ENCODE results near the gene NFX1.

Gene NFX1

DNA sequence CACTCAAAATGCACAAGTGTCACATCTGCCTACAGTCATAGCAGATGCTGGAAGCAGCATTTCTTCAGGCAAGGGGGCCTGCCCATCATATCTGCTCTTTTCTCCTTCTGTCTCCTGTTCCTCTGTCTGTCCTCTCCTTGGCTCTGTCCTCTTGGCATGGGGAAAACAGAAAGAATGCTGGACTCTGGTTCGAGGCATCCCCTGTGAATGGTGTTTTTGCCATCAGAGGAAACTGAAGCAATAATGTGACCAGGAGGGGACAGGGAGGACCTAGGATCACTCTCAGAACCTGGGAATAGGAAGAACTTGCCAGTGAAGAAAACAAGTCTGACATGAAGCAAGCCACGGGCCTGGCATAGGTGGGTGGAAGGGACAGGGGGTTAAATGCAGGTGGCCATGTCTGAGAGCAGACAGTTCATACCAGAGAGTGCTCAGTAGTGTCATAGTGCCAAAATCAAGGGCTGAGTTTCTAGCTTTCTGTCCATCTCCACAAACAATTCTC is 76.7 kb downstream of the NFX1 start:
- Histone ChIP-seq H3K18ac (ENCODE audit: low read length) (no peak overlapping the region), H2AK5ac (ENCODE audit: low read length) (no peak overlapping the region), H3K9ac (ENCODE audit: low read length) (no peak overlapping the region), H3K36me3 (ENCODE audit: control insufficient read depth, insufficient read depth, low read length) (peaks cover 3% of the 10 kb centered on the region), H3K4me3 (ENCODE audit: low read length) (no peak overlapping the region), H3K79me1 (ENCODE audit: low read length) (no peaks in the 10 kb centered on the region), H3K27ac (ENCODE audit: low read depth, low read length) (no peak overlapping the region), H3K79me2 (ENCODE audit: control insufficient read depth, insufficient read depth, low read length) (no peaks in the 10 kb centered on the region), H3K4ac (ENCODE audit: low read depth, low read length) (no peak overlapping the region), H3K23ac (ENCODE audit: low read length) (no peak overlapping the region), H3K27me3 (ENCODE audit: insufficient read depth, low read length, poor library complexity) (no peaks in the 10 kb centered on the region), H4K8ac (ENCODE audit: low read depth, low read length) (no peak overlapping the region), H3K4me1 (ENCODE audit: control insufficient read depth, low read depth, low read length) (no peaks in the 10 kb centered on the region), H2BK15ac (replicated peaks; ENCODE audit: low read depth) (no peak overlapping the region), H2BK120ac (ENCODE audit: low read depth, low read length) (no peak overlapping the region), H3K56ac (ENCODE audit: low read length) (no peak overlapping the region), H4K5ac (ENCODE audit: low read length) (no peak overlapping the region), H2BK5ac (ENCODE audit: low read length) (no peak overlapping the region), H3K4me2 (ENCODE audit: low read length) (no peak overlapping the region)
- WGBS (ENCODE audit: extremely low coverage, insufficient coverage, low lambda C conversion rate), result no CpG with 5 or more reads among the region's 2 CpGs
- no peak for DNase-seq

DNA sequence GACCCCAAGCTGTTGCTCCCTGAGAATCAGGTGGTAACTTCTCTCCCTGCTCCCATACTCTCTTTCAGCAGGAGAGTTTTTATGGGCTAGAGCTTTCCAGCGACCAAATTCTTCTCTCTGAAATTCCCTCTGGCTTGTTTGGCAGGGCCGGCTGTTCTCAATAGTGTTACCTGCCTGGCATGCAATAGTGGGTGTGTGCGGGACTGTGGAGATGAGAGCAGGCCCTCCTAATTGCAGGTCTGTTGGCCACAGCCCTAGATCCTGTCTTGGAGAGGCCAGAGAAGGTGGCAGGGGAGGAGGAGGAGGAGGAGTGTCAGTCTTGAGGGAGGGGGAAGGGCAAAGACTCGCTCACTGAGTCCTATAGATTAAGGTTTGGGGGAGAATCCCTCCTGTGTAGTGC is 82.6 kb downstream of the NFX1 start:
- H2BK5ac ChIP-seq (ENCODE audit: low read length), result no peak overlapping the region
- H3K56ac ChIP-seq (ENCODE audit: low read length), result no peak overlapping the region
- no peak overlapping the region for H4K8ac ChIP-seq (ENCODE audit: low read depth, low read length)
- H3K79me2 ChIP-seq (ENCODE audit: control insufficient read depth, insufficient read depth, low read length), result no peaks in the 10 kb centered on the region
- WGBS (ENCODE audit: extremely low coverage, insufficient coverage, low lambda C conversion rate), result no CpG with 5 or more reads among the region's 4 CpGs
- H3K4me2 ChIP-seq (ENCODE audit: low read length), result no peak overlapping the region
- no peaks in the 10 kb centered on the region for H3K4me1 ChIP-seq (ENCODE audit: control insufficient read depth, low read depth, low read length)
- H3K4me3 ChIP-seq (ENCODE audit: low read length), result no peak overlapping the region
- H3K9ac ChIP-seq (ENCODE audit: low read length), result no peak overlapping the region
- no peak overlapping the region for H2AK5ac ChIP-seq (ENCODE audit: low read length)
- H4K5ac ChIP-seq (ENCODE audit: low read length), result no peak overlapping the region
- no peak for DNase-seq
- no peak overlapping the region for H3K27ac ChIP-seq (ENCODE audit: low read depth, low read length)
- no peak overlapping the region for H3K4ac ChIP-seq (ENCODE audit: low read depth, low read length)
- no peaks in the 10 kb centered on the region for H3K36me3 ChIP-seq (ENCODE audit: control insufficient read depth, insufficient read depth, low read length)
- no peak overlapping the region for H2BK15ac ChIP-seq (replicated peaks; ENCODE audit: low read depth)
- H3K79me1 ChIP-seq (ENCODE audit: low read length), result no peaks in the 10 kb centered on the region
- no peak overlapping the region for H3K23ac ChIP-seq (ENCODE audit: low read length)
- no peak overlapping the region for H3K18ac ChIP-seq (ENCODE audit: low read length)
- no peaks in the 10 kb centered on the region for H3K27me3 ChIP-seq (ENCODE audit: insufficient read depth, low read length, poor library complexity)
- no peak overlapping the region for H2BK120ac ChIP-seq (ENCODE audit: low read depth, low read length)

DNA sequence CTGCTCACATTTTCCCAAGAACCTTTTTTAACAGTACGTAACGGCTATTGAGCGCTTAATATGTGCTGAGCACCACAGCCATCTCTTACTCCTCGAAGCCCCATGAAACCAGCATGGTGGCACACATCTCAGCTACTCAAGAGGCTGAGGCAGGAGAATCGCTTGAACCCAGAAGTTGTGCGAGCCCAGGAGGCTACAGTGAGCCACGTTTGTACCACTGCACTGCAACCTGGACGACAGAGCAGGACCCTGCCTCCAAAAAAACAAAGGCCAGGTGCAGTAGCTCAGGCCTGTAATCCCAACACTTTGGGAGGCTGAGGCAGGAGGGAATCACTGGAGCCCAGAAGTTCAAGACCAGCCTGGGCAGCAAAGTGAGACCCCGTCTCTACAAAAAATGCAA is 83.9 kb downstream of the NFX1 start:
- WGBS (ENCODE audit: extremely low coverage, insufficient coverage, low lambda C conversion rate), result no CpG with 5 or more reads among the region's 9 CpGs

DNA sequence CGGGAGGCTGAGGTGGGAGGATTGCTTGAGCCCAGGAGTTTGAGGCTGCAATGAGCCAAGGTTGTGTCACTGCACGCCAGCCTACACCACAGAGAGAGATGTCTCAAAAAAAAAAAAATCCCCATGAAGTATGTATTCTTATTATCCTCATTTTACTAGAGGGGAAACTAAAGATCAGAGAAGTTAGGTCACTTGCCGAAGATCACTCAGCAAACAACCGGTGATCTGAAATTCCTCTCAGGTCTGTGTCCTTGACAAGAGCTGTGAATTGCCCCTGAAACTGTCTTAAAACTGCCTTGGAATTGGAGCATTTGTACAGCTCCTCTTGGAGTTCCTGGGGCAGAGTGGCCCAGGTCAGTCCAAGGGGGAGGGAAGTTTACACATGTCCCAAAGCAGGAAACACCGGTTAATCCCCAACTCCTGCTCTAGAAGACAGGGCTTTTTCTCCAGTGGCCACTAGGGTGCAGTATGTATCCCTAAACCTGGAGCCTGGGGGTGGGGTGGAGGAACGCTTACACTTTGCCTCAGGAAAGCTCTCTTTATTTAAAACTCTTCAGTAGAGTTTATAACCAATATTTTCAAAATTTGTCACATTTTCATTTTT is 84.4 kb downstream of the NFX1 start:
- H3K27ac ChIP-seq (ENCODE audit: low read depth, low read length), result no peak overlapping the region
- no peaks in the 10 kb centered on the region for H3K27me3 ChIP-seq (ENCODE audit: insufficient read depth, low read length, poor library complexity)
- no peak overlapping the region for H3K4me2 ChIP-seq (ENCODE audit: low read length)
- H3K79me2 ChIP-seq (ENCODE audit: control insufficient read depth, insufficient read depth, low read length), result no peaks in the 10 kb centered on the region
- no peaks in the 10 kb centered on the region for H3K4me1 ChIP-seq (ENCODE audit: control insufficient read depth, low read depth, low read length)
- H2BK15ac ChIP-seq (replicated peaks; ENCODE audit: low read depth), result no peak overlapping the region
- H3K4me3 ChIP-seq (ENCODE audit: low read length), result no peak overlapping the region
- no peaks in the 10 kb centered on the region for H3K79me1 ChIP-seq (ENCODE audit: low read length)
- H3K56ac ChIP-seq (ENCODE audit: low read length), result no peak overlapping the region
- H2AK5ac ChIP-seq (ENCODE audit: low read length), result no peak overlapping the region
- no peaks in the 10 kb centered on the region for H3K36me3 ChIP-seq (ENCODE audit: control insufficient read depth, insufficient read depth, low read length)
- H3K23ac ChIP-seq (ENCODE audit: low read length), result no peak overlapping the region
- peak overlapping the region; percentile 9 for H3K9ac ChIP-seq (ENCODE audit: low read length)
- no CpG with 5 or more reads among the region's 6 CpGs for WGBS (ENCODE audit: extremely low coverage, insufficient coverage, low lambda C conversion rate)
- H2BK120ac ChIP-seq (ENCODE audit: low read depth, low read length), result no peak overlapping the region
- peak; percentile 93 for DNase-seq
- no peak overlapping the region for H2BK5ac ChIP-seq (ENCODE audit: low read length)
- no peak overlapping the region for H4K8ac ChIP-seq (ENCODE audit: low read depth, low read length)
- no peak overlapping the region for H3K4ac ChIP-seq (ENCODE audit: low read depth, low read length)
- no peak overlapping the region for H4K5ac ChIP-seq (ENCODE audit: low read length)
- no peak overlapping the region for H3K18ac ChIP-seq (ENCODE audit: low read length)

More for the DNA sequence above, 83.9 kb downstream of the NFX1 start:
- no peak overlapping the region for H3K56ac ChIP-seq (ENCODE audit: low read length)
- no peak overlapping the region for H3K18ac ChIP-seq (ENCODE audit: low read length)
- H3K4me3 ChIP-seq (ENCODE audit: low read length), result no peak overlapping the region
- no peak overlapping the region for H4K8ac ChIP-seq (ENCODE audit: low read depth, low read length)
- H3K79me1 ChIP-seq (ENCODE audit: low read length), result no peaks in the 10 kb centered on the region
- no peaks in the 10 kb centered on the region for H3K4me1 ChIP-seq (ENCODE audit: control insufficient read depth, low read depth, low read length)
- H3K23ac ChIP-seq (ENCODE audit: low read length), result no peak overlapping the region
- DNase-seq, result no peak
- no peaks in the 10 kb centered on the region for H3K27me3 ChIP-seq (ENCODE audit: insufficient read depth, low read length, poor library complexity)
- H4K5ac ChIP-seq (ENCODE audit: low read length), result no peak overlapping the region
- H2AK5ac ChIP-seq (ENCODE audit: low read length), result no peak overlapping the region
- no peak overlapping the region for H3K4ac ChIP-seq (ENCODE audit: low read depth, low read length)
- H2BK15ac ChIP-seq (replicated peaks; ENCODE audit: low read depth), result no peak overlapping the region
- no peak overlapping the region for H2BK120ac ChIP-seq (ENCODE audit: low read depth, low read length)
- no peak overlapping the region for H3K4me2 ChIP-seq (ENCODE audit: low read length)
- no peaks in the 10 kb centered on the region for H3K36me3 ChIP-seq (ENCODE audit: control insufficient read depth, insufficient read depth, low read length)
- no peaks in the 10 kb centered on the region for H3K79me2 ChIP-seq (ENCODE audit: control insufficient read depth, insufficient read depth, low read length)
- H2BK5ac ChIP-seq (ENCODE audit: low read length), result no peak overlapping the region
- H3K9ac ChIP-seq (ENCODE audit: low read length), result no peak overlapping the region
- H3K27ac ChIP-seq (ENCODE audit: low read depth, low read length), result no peak overlapping the region

DNA sequence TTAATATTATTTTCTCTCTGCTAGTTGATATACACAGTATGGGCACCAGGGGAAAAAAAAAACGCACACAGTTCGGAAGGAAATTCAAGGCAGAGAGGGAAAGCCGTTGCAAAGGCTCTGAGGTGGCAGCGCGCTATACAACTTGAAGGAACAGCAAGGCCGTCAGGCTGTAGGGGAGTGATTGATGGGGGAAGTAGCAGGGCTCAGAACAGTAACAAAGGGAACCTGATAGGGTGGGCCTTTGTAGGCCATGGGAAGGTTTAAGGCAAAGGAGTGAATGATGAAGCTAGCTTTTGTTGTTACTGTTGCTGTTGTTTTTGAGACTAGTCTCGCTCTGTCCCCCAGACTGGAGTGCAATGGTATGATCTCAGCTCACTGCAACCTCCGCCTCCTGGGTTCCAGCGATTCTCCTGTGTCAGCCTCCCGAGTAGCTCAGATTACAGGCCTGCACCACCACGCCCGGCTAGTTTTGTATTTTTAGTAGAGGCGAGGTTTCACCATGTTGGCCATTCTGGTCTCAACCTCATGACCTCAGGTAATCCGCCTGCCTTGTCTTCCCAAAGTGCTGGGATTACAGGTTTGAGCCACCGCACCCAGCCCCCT is 85.0 kb downstream of the NFX1 start:
- Histone ChIP-seq H3K79me1 (ENCODE audit: low read length) (no peaks in the 10 kb centered on the region), H2BK5ac (ENCODE audit: low read length) (no peak overlapping the region), H3K4me1 (ENCODE audit: control insufficient read depth, low read depth, low read length) (no peaks in the 10 kb centered on the region), H3K79me2 (ENCODE audit: control insufficient read depth, insufficient read depth, low read length) (no peaks in the 10 kb centered on the region), H3K27me3 (ENCODE audit: insufficient read depth, low read length, poor library complexity) (no peaks in the 10 kb centered on the region), H3K56ac (ENCODE audit: low read length) (peak overlapping the region; percentile 35), H3K23ac (ENCODE audit: low read length) (no peak overlapping the region), H2BK15ac (replicated peaks; ENCODE audit: low read depth) (no peak overlapping the region), H3K18ac (ENCODE audit: low read length) (no peak overlapping the region), H3K9ac (ENCODE audit: low read length) (peak overlapping the region; percentile 9), H3K27ac (ENCODE audit: low read depth, low read length) (no peak overlapping the region), H2BK120ac (ENCODE audit: low read depth, low read length) (no peak overlapping the region), H3K4me2 (ENCODE audit: low read length) (no peak overlapping the region), H3K36me3 (ENCODE audit: control insufficient read depth, insufficient read depth, low read length) (no peaks in the 10 kb centered on the region), H3K4me3 (ENCODE audit: low read length) (no peak overlapping the region), H4K5ac (ENCODE audit: low read length) (no peak overlapping the region), H4K8ac (ENCODE audit: low read depth, low read length) (no peak overlapping the region), H2AK5ac (ENCODE audit: low read length) (no peak overlapping the region), H3K4ac (ENCODE audit: low read depth, low read length) (no peak overlapping the region)
- no CpG with 5 or more reads among the region's 15 CpGs for WGBS (ENCODE audit: extremely low coverage, insufficient coverage, low lambda C conversion rate)
- DNase-seq, result peak; percentile 85

Data from mesendoderm (in vitro differentiated cells).